Left ventricle myocardium inferior (tissue), 1 donor: ENCODE data around the gene CELF3. TPM values are rescaled to one million over a fixed set of nuclear protein-coding genes. Genes with fewer than 3 reads are reported as not detected.
"Not testable (repeated sequence)": the region's sequence is repeated elsewhere in the genome, so short reads cannot be mapped to it uniquely, and the experiment has no call there.

Experiments
- DNase-seq: peaks from one replicate; pipeline ENCODE4 v3.0.0-alpha.2; 2020
- H3K27ac ChIP-seq: fragments of 200-600 bp; replicated peaks from 2 replicates; pipeline ENCODE4 v1.8.0; 2021
- H3K27me3 ChIP-seq: fragments of 200-600 bp; 2 replicates; pipeline ENCODE4 v1.8.0; 2021; ENCODE audit warnings: low read depth
- H3K36me3 ChIP-seq: fragments of 200-600 bp; 2 replicates; pipeline ENCODE4 v1.8.0; 2021
- H3K4me1 ChIP-seq: fragments of 200-600 bp; 2 replicates; pipeline ENCODE4 v1.8.0; 2021
- H3K4me3 ChIP-seq: fragments of 200-600 bp; 2 replicates; pipeline ENCODE4 v1.8.0; 2021; ENCODE audit warnings: mild to moderate bottlenecking, moderate library complexity
- H3K9me3 ChIP-seq: fragments of 200-600 bp; replicated peaks from 2 replicates; pipeline ENCODE4 v1.8.0; 2021
- intact Hi-C: fragments of 100-400 bp; cut with micrococcal nuclease; formaldehyde crosslinking; loops from one replicate; pipeline ENCODE4 v1.11.0; 2022
- total RNA-seq: library from RNA; stranded (reverse); fragmentation: NEBNext Ultra II Directional; extraction: Animal tissue kit (Norgen Biotek cat#: 25700); gene quantifications from one replicate; pipeline ENCODE4 v1.2.1, GENCODE V29; 2021
- TF ChIP-seq, protein P1 (sequence below): fragments of 200-600 bp; IDR thresholded peaks from 2 replicates; pipeline ENCODE4 v1.8.0; 2021; ENCODE audit warnings: antibody characterized with exemption, mild to moderate bottlenecking, borderline replicate concordance
- donor health status: DM: no; HTN: yes; CAD: no; lungs with severe emphysema.

Gene CELF3
- total RNA-seq, 1 donor from 2014 or later, result not detected

DNA sequence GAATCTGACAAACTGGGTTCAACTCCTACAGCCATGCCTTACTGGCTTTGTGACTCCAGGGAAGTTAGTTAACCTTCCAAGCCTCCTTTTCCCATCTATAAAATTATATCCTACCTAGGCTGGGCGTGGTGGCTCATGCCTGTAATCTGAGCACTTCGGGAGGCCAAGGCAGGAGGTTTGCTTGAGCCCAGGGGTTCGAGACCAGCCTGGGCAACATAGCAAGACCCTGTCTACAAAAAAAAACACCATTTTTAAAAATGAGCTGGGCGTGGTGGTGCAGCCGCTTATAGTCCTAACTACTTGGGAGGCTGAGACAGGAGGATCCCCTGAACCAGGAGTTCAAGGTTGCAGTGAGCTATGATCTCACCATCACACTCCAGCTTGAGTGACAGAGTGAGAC lies 15.1 kb downstream of the CELF3 start:
- no peak for DNase-seq
- Histone ChIP-seq H3K4me3 (no peak overlapping the region), H3K4me1 (no peaks in the 10 kb centered on the region), H3K27ac (no peak overlapping the region), H3K9me3 (no peaks in the 10 kb centered on the region), H3K27me3 (peaks cover 5% of the 10 kb centered on the region), H3K36me3 (peaks cover 57% of the 10 kb centered on the region)
- intact Hi-C loops, result no loop called here
- TF ChIP-seq, protein P1, sequence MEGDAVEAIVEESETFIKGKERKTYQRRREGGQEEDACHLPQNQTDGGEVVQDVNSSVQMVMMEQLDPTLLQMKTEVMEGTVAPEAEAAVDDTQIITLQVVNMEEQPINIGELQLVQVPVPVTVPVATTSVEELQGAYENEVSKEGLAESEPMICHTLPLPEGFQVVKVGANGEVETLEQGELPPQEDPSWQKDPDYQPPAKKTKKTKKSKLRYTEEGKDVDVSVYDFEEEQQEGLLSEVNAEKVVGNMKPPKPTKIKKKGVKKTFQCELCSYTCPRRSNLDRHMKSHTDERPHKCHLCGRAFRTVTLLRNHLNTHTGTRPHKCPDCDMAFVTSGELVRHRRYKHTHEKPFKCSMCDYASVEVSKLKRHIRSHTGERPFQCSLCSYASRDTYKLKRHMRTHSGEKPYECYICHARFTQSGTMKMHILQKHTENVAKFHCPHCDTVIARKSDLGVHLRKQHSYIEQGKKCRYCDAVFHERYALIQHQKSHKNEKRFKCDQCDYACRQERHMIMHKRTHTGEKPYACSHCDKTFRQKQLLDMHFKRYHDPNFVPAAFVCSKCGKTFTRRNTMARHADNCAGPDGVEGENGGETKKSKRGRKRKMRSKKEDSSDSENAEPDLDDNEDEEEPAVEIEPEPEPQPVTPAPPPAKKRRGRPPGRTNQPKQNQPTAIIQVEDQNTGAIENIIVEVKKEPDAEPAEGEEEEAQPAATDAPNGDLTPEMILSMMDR, result no peak

DNA sequence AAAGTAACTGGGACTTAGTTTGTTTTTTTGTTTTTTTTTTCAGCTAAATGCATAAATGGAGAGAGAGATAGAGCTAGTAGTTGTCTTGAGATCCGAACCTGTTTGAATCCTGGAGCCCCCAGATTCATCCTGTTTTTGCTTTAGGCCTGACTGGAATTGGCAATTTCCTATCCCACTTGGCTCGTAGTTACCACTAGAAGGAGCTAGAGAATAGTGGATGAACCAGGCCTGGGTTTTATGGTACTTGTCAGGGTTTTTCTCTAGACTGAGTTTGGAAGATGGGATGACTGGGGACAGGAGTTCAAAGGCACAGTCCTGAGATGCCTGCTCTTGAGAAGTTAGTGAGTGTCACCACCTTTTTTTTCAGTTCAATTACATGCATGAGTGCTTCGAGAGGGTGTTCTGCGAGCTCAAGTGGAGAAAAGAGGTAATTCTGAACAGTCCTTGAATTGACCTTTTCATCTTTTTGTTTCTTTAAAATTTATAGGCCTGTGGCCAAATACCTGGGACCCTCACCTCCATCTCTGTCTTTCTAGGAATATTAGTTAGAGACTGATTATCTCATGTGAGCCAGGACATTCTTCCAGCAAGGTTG lies 23.4 kb downstream of the CELF3 start:
- TF ChIP-seq, protein P1, result peak; percentile 61
- intact Hi-C loops, result no loop called here
- H3K9me3 ChIP-seq, result no peaks in the 10 kb centered on the region
- DNase-seq, result no peak
- H3K36me3 ChIP-seq, result peaks cover 54% of the 10 kb centered on the region
- no peak overlapping the region for H3K27ac ChIP-seq
- H3K27me3 ChIP-seq, result no peaks in the 10 kb centered on the region
- peaks cover 19% of the 10 kb centered on the region for H3K4me1 ChIP-seq
- H3K4me3 ChIP-seq, result no peak overlapping the region

DNA sequence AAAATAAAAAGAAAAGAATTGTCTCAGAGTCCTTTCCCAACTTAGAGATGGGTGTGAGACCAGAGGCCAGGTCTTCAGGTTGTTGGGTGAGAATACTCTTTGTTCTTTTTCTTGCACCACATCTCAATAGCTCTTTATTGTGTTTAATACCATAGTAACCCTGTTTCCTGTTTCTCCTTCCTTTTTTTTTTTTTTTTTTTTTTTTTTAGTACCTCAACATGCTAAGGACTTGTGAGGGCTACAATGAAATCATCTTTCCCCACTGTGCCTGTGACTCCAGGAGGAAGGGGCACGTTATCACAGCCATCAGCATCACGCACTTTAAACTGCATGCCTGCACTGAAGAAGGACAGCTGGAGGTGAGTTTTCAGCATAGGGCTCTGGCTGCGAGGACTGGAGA lies 24.4 kb downstream of the CELF3 start:
- intact Hi-C loops, result no loop called here
- TF ChIP-seq, protein P1, result no peak
- no peak overlapping the region for H3K27ac ChIP-seq

DNA sequence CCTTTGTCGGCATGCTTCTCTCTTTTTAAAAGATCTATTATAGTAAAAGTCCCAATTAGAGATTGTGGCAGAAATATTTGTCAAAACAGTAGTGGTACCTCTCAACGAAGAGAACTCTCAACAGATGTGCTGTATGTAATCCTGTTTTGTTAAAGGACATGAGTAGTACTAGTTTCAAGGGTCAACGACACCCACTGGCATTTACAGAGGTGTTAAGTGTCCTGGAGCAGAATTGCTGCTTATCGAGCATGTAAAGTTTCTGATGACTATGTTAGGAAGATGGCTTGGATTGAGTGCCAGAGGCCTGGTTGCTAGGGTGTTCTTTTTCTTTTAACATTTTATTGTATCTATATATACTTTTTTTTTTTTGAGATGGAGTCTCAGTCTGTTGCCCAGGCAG lies 27.1 kb downstream of the CELF3 start:
- Histone ChIP-seq H3K4me3 (no peak overlapping the region), H3K9me3 (no peaks in the 10 kb centered on the region), H3K27ac (peak overlapping the region; percentile 33), H3K27me3 (no peaks in the 10 kb centered on the region), H3K4me1 (peaks cover 19% of the 10 kb centered on the region), H3K36me3 (peaks cover 42% of the 10 kb centered on the region)
- TF ChIP-seq, protein P1, result no peak
- intact Hi-C loops, result no loop called here
- no peak for DNase-seq

More for the DNA sequence above, 24.4 kb downstream of the CELF3 start:
- Histone ChIP-seq H3K4me1 (peaks cover 19% of the 10 kb centered on the region), H3K36me3 (peaks cover 53% of the 10 kb centered on the region), H3K27me3 (no peaks in the 10 kb centered on the region), H3K9me3 (no peaks in the 10 kb centered on the region), H3K4me3 (no peak overlapping the region)
- DNase-seq, result no peak

DNA sequence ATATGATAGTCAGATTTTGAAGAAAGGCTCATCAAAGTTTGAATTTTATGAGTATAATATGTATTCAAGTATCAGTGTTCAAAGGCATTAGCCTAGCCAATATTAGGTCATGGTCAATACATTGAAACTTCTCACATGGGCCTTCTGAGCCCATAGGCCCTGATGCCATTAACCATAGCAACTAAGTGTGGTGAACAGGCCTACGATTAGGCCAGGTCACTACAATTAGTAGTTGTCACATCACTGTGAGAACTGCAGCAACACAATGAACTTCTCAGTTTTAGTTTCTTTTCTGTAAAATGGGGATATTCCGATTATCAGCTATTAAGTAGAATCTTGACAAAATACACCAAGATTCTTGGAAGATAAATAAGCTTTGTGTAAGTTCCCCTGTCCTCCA lies 30.0 kb downstream of the CELF3 start:
- Histone ChIP-seq H3K27ac (no peak overlapping the region), H3K27me3 (no peaks in the 10 kb centered on the region), H3K9me3 (no peaks in the 10 kb centered on the region), H3K4me1 (peaks cover 19% of the 10 kb centered on the region), H3K36me3 (peaks cover 30% of the 10 kb centered on the region), H3K4me3 (no peak overlapping the region)
- intact Hi-C loops, result no loop called here
- TF ChIP-seq, protein P1, result no peak
- DNase-seq, result no peak

DNA sequence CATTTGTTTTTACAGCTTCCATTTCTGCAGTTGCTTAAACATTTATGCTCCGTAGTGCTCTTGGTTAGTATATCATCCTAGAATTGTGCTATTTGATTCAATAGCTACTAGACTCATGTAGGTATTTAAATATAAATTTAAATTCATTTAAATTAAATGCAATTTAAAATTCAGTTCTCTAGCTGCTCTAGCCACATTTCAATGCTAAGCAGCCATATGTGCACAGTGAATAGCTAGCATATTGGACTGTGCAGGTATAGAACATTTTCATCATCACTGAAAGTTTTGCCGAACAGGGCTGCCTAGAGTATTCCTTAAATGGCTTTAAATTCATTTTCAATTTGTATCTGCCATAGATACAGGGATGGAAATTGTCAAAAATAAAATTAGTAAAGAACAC lies 32.5 kb downstream of the CELF3 start:
- no peaks in the 10 kb centered on the region for H3K27me3 ChIP-seq
- intact Hi-C loops, result no loop called here
- H3K27ac ChIP-seq, result no peak overlapping the region
- H3K36me3 ChIP-seq, result peaks cover 34% of the 10 kb centered on the region
- H3K4me3 ChIP-seq, result no peak overlapping the region
- no peak for DNase-seq
- TF ChIP-seq, protein P1, result no peak
- H3K9me3 ChIP-seq, result no peaks in the 10 kb centered on the region
- H3K4me1 ChIP-seq, result peaks cover 17% of the 10 kb centered on the region

DNA sequence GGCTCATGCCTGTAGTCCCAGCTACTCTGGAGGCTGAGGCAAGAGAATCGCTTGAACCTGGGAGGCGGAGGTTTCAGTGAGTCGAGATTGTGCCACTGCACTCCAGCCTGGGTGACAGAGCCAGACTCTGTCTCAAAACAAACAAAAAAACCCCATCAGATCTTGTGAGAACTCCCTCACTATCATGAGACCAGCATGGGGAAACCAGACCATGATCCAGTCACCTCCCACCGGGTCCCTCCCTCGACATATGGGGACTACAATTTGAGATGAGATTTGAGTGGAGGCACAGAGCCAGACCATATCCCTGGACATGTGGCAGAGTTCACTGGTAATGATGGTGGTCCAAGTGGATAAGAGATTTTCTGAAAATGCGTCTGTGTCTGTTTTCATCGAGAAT lies 33.7 kb downstream of the CELF3 start:
- H3K27me3 ChIP-seq, H3K4me3 ChIP-seq, DNase-seq, intact Hi-C loops, H3K27ac ChIP-seq, H3K9me3 ChIP-seq: not testable (repeated sequence)
- Histone ChIP-seq H3K4me1 (peaks cover 11% of the 10 kb centered on the region), H3K36me3 (peaks cover 34% of the 10 kb centered on the region)
